UCSD-AML1 (cell line): ENCODE results near the gene PTPN5.
A peak's percentile ranks its signal among the peaks of the same experiment; 100 is the strongest.
"Not testable (repeated sequence)": the region's sequence is repeated elsewhere in the genome, so short reads cannot be mapped to it uniquely, and the experiment has no call there.

Experiments used
- DNase-seq: peaks from one replicate; lab custom pipeline; 2025; ENCODE audit not compliant: unreplicated experiment; lab: John Stamatoyannopoulos, UW

The PTPN5 gene

DNA sequence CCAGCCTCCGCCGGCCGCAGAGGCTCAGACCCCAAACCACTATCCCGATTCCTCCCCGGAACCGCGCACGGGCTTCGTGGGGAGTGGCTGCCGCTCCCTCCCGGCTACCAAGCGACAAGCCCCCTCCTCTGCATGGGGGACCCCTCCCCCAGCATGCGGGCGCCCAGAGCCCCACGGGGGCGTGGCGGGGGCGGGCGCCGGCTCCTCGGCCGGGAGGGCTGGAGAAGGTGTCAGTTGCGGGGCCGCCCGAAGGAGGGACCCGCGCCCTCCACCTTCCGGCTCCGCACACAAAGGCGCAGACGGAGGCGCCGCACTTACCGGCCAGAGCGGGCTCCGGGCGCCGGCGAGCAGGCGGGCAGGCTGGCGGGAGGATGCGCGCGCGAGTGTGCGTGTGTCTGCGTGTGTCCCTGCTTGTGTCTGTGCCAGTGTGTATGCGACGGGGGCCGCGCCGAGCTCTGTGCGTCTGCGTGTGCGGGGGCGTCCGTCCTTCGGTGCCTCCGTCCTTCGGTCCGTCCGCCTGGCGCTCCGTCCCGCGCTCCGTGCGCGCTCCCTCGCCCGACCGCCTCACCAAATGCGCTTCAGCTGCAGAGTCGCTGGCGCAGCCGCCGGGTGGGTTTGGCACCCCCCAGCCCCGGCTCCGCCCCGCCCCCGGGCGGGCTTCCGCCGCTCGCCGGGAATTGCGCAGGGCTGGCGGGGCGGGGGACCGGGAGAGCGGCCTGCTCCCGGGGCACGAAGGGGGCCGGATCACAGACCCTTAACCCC, at the start of gene PTPN5:
Gene PTPN5, minus strand, starts transcription at position 592 of the 762 bp plus-strand sequence. CDS start 19,840 bp downstream, outside the sequence.
- DNase-seq = no peak

DNA sequence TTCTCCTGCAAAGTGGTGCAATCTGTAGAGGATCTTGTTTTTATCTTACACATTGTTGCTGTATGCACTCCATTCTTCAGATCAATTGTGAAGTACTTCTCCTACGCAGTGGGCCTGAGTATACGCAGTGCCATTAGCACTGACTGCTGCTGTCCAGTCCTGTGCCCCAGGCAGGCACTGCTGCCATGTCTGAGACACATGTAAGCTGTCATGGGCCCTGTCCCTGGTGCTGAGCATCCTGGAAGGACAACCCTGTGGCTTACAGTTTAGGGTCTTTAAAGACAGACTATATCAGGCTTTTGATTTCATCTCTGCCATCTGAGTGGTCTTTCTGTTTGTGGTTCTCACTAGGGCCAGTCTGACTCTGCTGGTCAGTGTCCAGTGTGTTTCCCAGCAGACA, 44.8 kb upstream of the PTPN5 start:
- DNase-seq = no peak

DNA sequence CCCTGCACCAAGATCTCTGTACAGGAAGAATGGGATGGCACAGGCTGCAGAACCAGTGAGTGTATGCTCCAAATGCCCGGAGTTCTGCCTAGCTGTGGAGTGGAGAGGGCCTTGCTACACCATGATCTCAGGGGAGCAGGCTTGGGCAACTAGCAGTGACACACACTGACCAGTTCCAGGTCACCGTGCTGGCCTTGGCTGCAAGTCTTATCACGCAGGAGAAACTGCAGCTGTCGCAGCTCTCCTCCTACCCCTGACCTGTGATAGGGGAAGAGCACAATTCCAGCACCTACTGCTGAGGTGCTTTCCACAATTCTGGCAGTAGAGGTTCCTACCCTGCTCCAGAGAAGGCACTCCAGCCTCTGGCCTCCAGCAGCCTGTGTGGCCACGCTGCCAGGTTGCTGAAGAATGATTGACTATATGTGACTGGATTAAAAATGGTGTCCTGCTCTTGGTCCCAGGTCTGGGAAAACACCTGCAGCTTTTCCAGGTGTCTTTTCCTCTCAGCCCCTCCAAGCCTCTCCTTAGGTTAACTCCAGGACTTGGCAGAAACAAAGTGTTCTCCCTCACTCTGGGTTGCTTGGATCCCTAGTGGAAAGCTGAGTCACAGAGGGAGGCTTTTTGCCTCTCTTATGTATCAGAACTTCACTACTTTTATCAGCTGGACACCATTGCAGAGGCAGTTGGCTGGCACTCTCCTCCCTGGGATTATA, 43.3 kb upstream of the PTPN5 start:
- DNase-seq = no peak

DNA sequence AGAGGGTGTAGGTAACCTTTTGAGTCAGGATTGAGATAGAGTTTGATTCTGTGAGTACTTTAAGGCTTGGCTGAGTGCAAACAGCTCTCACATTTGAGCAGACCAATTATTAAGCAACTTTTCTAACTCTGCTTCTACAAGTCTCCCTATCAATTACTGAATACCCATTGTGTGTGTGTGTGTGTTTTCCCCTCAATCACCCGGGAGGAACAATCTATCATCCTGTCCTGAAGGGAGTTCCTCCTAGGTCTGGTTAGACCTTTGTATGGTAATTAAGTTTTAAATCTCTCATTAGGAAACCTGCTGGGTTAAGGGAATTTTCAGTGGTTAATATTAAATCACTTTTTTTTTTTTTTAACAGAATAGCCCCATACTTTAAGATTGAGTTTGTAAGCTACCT, 28.6 kb upstream of the PTPN5 start:
- DNase-seq = not testable (repeated sequence)

- DNase-seq = no peak
Measured at GRCh38 chr11:18804199-18804999, 12.8 kb upstream of the PTPN5 start.

GRCh38 chr11:18802381-18803257, 11.0 kb upstream of the PTPN5 start:
- DNase-seq = peak; percentile 12

DNA sequence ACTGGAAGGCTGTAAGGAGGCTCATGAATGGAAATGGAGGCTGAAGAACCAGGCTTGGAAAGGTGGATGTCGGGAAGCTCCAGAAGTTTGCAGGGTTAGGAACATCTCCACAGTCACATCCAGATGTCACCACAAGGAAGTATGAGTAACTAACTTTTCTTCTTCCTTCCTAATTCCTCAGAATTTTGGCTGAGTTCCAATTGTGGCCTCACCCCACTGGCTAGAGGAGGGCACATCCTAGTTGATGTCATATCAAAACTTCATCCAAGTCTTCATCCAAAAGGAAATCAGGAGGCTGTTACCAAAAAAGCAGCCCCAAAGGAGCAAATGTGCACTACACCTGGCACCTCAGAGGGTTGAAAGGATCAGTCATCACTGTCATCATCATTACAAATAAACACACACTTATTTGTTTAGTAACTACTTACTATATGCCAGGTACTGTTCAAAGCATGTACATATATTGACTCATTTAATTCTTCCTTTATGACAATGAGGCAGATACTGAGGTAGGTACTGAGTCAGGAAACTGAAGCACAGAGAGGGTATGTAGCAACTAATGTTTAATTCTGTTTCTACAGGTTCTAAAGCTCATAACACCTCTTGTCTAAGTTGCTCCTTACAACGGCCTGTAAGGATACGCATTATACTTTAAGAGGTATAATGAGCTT, 7.3 kb upstream of the PTPN5 start:
- no peak for DNase-seq

GRCh38 chr11:18794956-18795355, 3.4 kb upstream of the PTPN5 start:
- no peak for DNase-seq

- no peak for DNase-seq
Measured at GRCh38 chr11:18792827-18793226, 1.2 kb upstream of the PTPN5 start.

DNA sequence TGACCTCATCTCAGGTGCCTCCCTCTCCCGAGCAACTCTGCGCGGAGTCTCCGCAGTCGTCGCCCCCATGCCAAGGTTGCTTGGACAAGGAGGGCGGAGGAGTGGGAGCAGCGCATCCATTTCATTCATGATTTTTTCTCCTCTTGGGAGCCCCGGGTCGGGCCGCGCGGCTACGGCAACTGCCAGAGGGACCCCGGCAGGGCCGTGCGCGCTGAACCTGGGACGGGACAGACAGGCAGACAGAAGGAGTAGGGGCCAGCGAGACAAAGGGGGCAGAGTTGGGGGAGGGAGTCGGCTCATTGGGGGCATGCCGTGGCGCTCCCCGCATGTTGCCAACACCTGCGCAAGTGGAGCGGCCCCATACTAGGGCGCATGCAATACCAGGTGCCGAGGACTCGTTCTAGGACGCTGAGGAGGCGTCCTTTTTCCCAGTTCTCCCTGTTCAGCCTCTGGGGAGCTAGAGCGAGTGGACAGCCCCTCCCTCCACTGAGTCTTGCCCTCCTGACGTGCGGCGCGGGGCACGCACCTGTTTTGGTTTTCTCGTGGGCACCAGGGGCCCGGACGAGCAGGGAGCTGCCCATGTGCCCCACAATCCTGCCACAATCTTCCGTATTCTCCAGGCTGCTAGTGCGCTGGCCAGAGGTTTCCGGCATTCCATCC, 501 bp upstream of the PTPN5 start:
- no peak for DNase-seq

DNA sequence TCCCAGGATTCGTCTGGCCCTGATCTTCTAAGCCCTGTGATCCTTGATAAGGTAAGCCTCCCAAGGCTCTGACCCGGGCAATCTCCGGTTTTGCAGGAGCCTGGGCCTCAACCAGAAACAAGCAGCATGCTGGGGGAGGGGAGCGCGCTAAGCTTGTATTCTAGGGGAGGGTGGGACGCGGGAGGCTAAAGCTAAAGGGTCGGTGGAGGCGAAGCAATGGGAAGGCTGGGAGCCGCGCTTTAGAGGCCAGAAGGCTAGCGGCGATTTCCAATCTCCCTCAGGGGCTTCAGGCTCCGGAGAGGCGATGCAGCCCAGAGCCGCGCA, 753 bp downstream of the PTPN5 start:
- no peak for DNase-seq

GRCh38 chr11:18789942-18790341, 1.7 kb downstream of the PTPN5 start:
- no peak for DNase-seq

- DNase-seq = no peak
Measured at GRCh38 chr11:18785411-18785810, 6.2 kb downstream of the PTPN5 start.

DNA sequence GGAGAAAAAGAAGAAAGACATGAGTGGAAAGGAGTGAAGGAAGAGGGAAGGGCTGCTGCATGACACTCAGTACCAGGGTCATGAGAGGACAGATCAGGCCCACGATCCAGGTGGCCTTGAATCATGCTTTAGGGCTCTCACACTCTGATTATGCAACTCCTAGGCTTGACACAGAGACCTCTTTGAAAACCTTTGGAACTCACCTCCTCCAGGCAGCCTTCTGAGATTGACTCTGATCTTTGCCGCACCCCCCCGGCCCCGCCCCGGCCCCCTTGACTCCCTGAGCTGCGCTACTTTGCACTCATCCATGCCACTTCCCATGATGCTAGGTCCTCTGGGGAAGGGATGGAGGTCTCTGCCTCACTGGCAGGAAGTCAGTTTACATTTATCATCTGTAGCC, 10.7 kb downstream of the PTPN5 start:
- DNase-seq = no peak

DNA sequence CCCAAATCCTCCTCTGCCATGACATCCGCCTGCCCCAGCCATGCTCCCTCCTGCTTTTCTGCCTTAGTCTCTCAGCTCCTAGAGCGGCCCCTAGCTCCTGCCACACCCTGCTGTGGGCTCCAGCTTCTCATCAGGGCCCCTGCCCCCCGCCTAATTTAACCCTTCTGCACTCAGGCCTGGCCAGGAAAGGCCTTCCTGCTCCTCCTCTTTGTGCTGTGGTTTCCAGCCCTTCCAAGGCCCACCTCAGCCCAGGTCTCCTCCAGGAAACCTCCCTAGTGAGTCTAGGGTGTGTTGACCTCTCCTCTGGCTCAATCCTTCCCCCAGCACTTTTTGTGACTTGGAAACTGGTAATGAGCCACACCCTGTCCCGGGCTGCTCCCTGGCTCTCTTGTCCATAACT, 11.3 kb downstream of the PTPN5 start:
- DNase-seq = peak; percentile 36

DNA sequence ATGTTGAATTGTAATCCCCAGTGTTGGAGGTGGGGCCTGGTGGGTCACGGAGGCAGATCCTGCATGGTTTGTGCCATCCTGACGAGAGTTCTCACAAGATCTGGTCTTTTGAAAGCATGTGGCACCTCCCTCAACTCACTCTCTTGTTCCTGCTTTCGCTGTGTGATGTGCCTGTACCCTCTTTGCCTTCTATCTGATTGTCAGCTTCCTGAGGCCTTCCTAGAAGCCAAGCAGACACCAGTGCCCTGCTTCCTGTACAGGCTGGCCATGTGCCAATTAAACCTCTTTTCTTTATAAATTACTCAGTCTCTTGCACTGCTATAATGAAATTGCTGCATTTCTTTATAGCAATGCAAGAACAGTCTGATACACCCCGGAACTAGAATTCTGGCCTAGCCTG, 13.1 kb downstream of the PTPN5 start:
- peak; percentile 20 for DNase-seq

DNA sequence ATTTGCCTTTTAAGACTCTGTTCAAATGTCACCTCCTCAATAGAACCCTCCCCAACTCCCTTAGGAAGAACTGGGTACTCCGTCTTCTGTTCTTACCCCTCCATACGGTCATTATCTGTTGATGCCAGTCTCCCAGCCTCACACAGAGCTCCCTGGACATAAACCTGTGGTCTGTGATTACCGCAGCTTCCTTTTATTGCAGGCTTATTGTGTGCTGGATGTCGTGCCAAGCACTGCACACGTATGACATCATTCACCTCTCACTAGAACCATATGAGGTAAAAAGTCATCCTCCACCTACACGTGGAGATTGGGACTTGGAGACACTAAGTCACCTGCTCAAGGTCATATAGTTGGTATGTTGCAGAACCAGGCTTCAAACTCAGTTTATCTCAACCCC, 15.3 kb downstream of the PTPN5 start:
- no peak for DNase-seq

GRCh38 chr11:18775492-18776292, 15.9 kb downstream of the PTPN5 start:
- DNase-seq = peak; percentile 69

GRCh38 chr11:18774801-18775200, 16.8 kb downstream of the PTPN5 start:
- no peak for DNase-seq
